SU-DHL-6 (cell line): Measurements from ENCODE around the gene CCKAR.
A peak's percentile ranks its signal among the peaks of the same experiment; 100 is the strongest.

Experiments
- H2AFZ ChIP-seq: fragments of 200-600 bp; sonication (generic); 2 replicates; pipeline ENCODE4 v1.6.1; 2014; ENCODE audit warnings: low read depth, mild to moderate bottlenecking, moderate library complexity, mixed read lengths, antibody characterized with exemption, low read length; ENCODE audit not compliant: severe bottlenecking
- H3F3A ChIP-seq: fragments of 200-600 bp; shearing (Covaris generic); 2 replicates; pipeline ENCODE4 v1.6.0; 2016; ENCODE audit warnings: antibody characterized with exemption, mild to moderate bottlenecking; ENCODE audit not compliant: insufficient read depth
- H3K27ac ChIP-seq: fragments of 200-600 bp; sonication (generic); 2 replicates; pipeline ENCODE4 v1.5.1; 2016; ENCODE audit warnings: low read depth, mild to moderate bottlenecking, low read length, moderate library complexity, mixed read lengths
- H3K27me3 ChIP-seq: fragments of 200-600 bp; sonication (generic), shearing (Covaris generic); 2 replicates; pipeline ENCODE4 v1.6.0; 2014; ENCODE audit warnings: mild to moderate bottlenecking, low read length
- H3K36me3 ChIP-seq: fragments of 200-600 bp; sonication (generic); 2 replicates; pipeline ENCODE4 v1.6.1; 2014; ENCODE audit warnings: mild to moderate bottlenecking, low read length, mixed read lengths
- H3K4me2 ChIP-seq: fragments of 300-600, 200-600 bp; shearing (Covaris generic), sonication (generic); 2 replicates; pipeline ENCODE4 v1.6.0; 2014; ENCODE audit warnings: low read length, low read depth, mild to moderate bottlenecking; ENCODE audit not compliant: poor library complexity, severe bottlenecking
- H3K4me3 ChIP-seq: fragments of 200-600 bp; sonication (generic); 2 replicates; pipeline ENCODE4 v1.5.1; 2014; ENCODE audit warnings: antibody characterized with exemption, low read length, mild to moderate bottlenecking, mixed read lengths; ENCODE audit not compliant: insufficient read depth, poor library complexity, severe bottlenecking
- H3K79me2 ChIP-seq: fragments of 200-600 bp; sonication (generic); 2 replicates; pipeline ENCODE4 v1.6.1; 2014; ENCODE audit warnings: mild to moderate bottlenecking, low read length, moderate library complexity; ENCODE audit not compliant: insufficient read depth
- H3K9ac ChIP-seq: fragments of 200-600 bp; sonication (generic); 2 replicates; pipeline ENCODE4 v1.7.0; 2014; ENCODE audit warnings: mild to moderate bottlenecking, low read length
- H3K9me2 ChIP-seq: fragments of 200-600 bp; sonication (generic); replicated peaks from 2 replicates; pipeline ENCODE4 v1.6.1; 2014; ENCODE audit warnings: low read length; ENCODE audit not compliant: insufficient read depth
- H3K9me3 ChIP-seq: fragments of 200-600 bp; sonication (generic); 2 replicates; pipeline ENCODE4 v1.6.1; 2014; ENCODE audit warnings: low read length, mixed read lengths; ENCODE audit not compliant: insufficient read depth
- H4K20me1 ChIP-seq: fragments of 200-600 bp; sonication (generic); 2 replicates; pipeline ENCODE4 v1.6.1; 2014; ENCODE audit warnings: low read depth, mild to moderate bottlenecking, antibody characterized with exemption, low read length, moderate library complexity, mixed read lengths
- CTCF ChIP-seq: fragments of 200-600 bp; sonication (generic); IDR thresholded peaks from one replicate; pipeline ENCODE4 v1.5.1; 2017; ENCODE audit warnings: antibody characterized with exemption, mild to moderate bottlenecking, low read length, moderate library complexity; ENCODE audit not compliant: insufficient read depth, poor library complexity, severe bottlenecking
- EZH2phosphoT487 ChIP-seq: fragments of 200-600 bp; sonication (generic), shearing (Covaris generic); conservative IDR thresholded peaks from 2 replicates; pipeline ENCODE4 v1.6.1; 2018; ENCODE audit warnings: mild to moderate bottlenecking, antibody characterized with exemption, low read length, moderate library complexity, mixed read lengths

The CCKAR gene

GRCh38 chr4:26459054-26459755 lies 31.1 kb downstream of the CCKAR start:
- no peak overlapping the region for H3K27ac ChIP-seq
- H3K9me2 ChIP-seq, result no peaks in the 10 kb centered on the region
- H3K27me3 ChIP-seq, result no peaks in the 10 kb centered on the region
- H3K9ac ChIP-seq, result no peak overlapping the region
- TF ChIP-seq EZH2phosphoT487 (no peak), CTCF (peak; percentile 44)
- no peaks in the 10 kb centered on the region for H3K79me2 ChIP-seq
- H3K9me3 ChIP-seq, result no peaks in the 10 kb centered on the region
- no peaks in the 10 kb centered on the region for H3F3A ChIP-seq
- H4K20me1 ChIP-seq, result no peaks in the 10 kb centered on the region
- H3K4me3 ChIP-seq, result no peak overlapping the region
- H3K4me2 ChIP-seq, result peak overlapping the region; percentile 29
- no peaks in the 10 kb centered on the region for H3K36me3 ChIP-seq
- peak overlapping the region; percentile 69 for H2AFZ ChIP-seq

GRCh38 chr4:26458157-26458561 lies 32.1 kb downstream of the CCKAR start:
- no peak overlapping the region for H3K27ac ChIP-seq
- no peak overlapping the region for H3K4me2 ChIP-seq
- H3K36me3 ChIP-seq, result no peaks in the 10 kb centered on the region
- no peaks in the 10 kb centered on the region for H3K9me2 ChIP-seq
- H3K79me2 ChIP-seq, result no peaks in the 10 kb centered on the region
- H3K9me3 ChIP-seq, result no peaks in the 10 kb centered on the region
- H2AFZ ChIP-seq, result no peak overlapping the region
- H3K27me3 ChIP-seq, result no peaks in the 10 kb centered on the region
- no peak overlapping the region for H3K9ac ChIP-seq
- TF ChIP-seq CTCF, result no peak
- no peak for TF ChIP-seq EZH2phosphoT487
- no peaks in the 10 kb centered on the region for H4K20me1 ChIP-seq
- H3F3A ChIP-seq, result no peaks in the 10 kb centered on the region
- no peak overlapping the region for H3K4me3 ChIP-seq

DNA sequence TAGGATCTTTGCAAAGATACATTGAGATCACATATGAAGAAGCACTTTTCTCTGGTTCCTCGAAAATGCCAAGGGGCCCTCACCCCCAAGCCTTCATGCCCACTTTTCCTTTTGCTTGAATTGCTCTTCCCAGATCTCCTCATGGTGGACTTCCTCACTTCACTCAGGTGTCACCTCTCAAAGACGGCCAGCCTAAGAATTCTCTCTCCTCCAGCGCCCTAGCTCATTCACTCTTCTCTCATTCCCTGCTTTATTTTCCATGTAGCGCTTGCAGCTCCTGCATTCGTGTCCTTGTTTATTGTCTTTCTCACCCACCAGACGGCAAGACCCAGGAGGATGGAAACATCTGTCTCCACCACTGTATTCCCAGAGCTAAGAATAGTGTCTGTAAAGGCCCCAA lies 32.9 kb downstream of the CCKAR start:
- Histone ChIP-seq H3F3A (no peaks in the 10 kb centered on the region), H3K4me3 (no peak overlapping the region), H2AFZ (no peak overlapping the region), H3K36me3 (no peaks in the 10 kb centered on the region), H4K20me1 (no peaks in the 10 kb centered on the region), H3K4me2 (no peak overlapping the region), H3K9me2 (no peaks in the 10 kb centered on the region), H3K9me3 (no peaks in the 10 kb centered on the region), H3K27ac (no peak overlapping the region), H3K79me2 (no peaks in the 10 kb centered on the region), H3K27me3 (no peaks in the 10 kb centered on the region), H3K9ac (no peak overlapping the region)
- TF ChIP-seq EZH2phosphoT487 (no peak), CTCF (no peak)
